Omental fat pad (tissue), 4 donors: ENCODE data around the gene NDUFA6. TPM values are rescaled to one million over a fixed set of nuclear protein-coding genes. Genes with fewer than 3 reads are reported as not detected.

Experiments
- ATAC-seq: fragments of 150-250 bp; one replicate; pipeline ENCODE4 v1.9.1; 2016; ENCODE audit warnings: mild to moderate bottlenecking, moderate library complexity; ENCODE audit not compliant: low FRiP score
- DNase-seq: peaks from one replicate; pipeline ENCODE4 v3.0.0-alpha.2; 2019; ENCODE audit warnings: low spot score
- CTCF ChIP-seq, 3 donors: fragments of 450-650 bp; IDR thresholded peaks; one replicate each; pipeline ENCODE4 v1.5.1; 2016 to 2017; ENCODE audit warnings: antibody characterized with exemption in 3 of 3, mild to moderate bottlenecking in 3 of 3, moderate library complexity in 2 of 3
- total RNA-seq, 4 donors: library from RNA; depleted of rRNA; stranded (reverse); fragments of >200 nt; gene quantifications; one replicate each; pipeline ENCODE4 v1.1.0, GENCODE V29; 2016

Gene NDUFA6
- total RNA-seq, 4 donors from 2014 or later: 55.5 to 59.3 (median 57.7) TPM

- DNase-seq: peak; percentile 79
- TF ChIP-seq CTCF (IDR thresholded peaks at IDR 0.05): no peak
- peak; percentile 96 for ATAC-seq
Observed at GRCh38 chr22:42070517-42071422, 19.8 kb downstream of the NDUFA6 start, which contains the start of gene NAGA. TSS of gene NAGA (minus strand) at chr22:42070812. CDS start at chr22:42070297, 515 bp downstream.

- peak; percentile 10 for ATAC-seq
- no peak for TF ChIP-seq CTCF (IDR thresholded peaks at IDR 0.05)
- DNase-seq: no peak
Observed at GRCh38 chr22:42069801-42070516, 20.6 kb downstream of the NDUFA6 start.

GRCh38 chr22:42068291-42068690 lies 22.3 kb downstream of the NDUFA6 start:
- DNase-seq (no peak), ATAC-seq (no peak)
- TF ChIP-seq CTCF (IDR thresholded peaks at IDR 0.05): no peak

- no peak for ATAC-seq
- no peak for TF ChIP-seq CTCF (IDR thresholded peaks at IDR 0.05)
- no peak for DNase-seq
Observed at GRCh38 chr22:42067671-42068251, 22.8 kb downstream of the NDUFA6 start.

- ATAC-seq (no peak), DNase-seq (no peak)
- no peak for TF ChIP-seq CTCF (IDR thresholded peaks at IDR 0.05)
Observed at GRCh38 chr22:42066937-42067336, 23.6 kb downstream of the NDUFA6 start.

GRCh38 chr22:42066126-42066761 lies 24.3 kb downstream of the NDUFA6 start:
- no peak for DNase-seq
- no peak for ATAC-seq
- TF ChIP-seq CTCF (IDR thresholded peaks at IDR 0.05): no peak
